Measurements from ENCODE around the gene LRRC4C. TPM values are rescaled to one million over a fixed set of nuclear protein-coding genes. Genes with fewer than 3 reads are reported as not detected.

The LRRC4C gene
- total and polyA plus RNA-seq, 2 experiments from 2014 or later, result not detected

GRCh38 chr11:40732132-40732531 lies 727.3 kb downstream of the LRRC4C start:
- no peaks in the 10 kb centered on the region for H4K20me1 ChIP-seq (ENCODE audit: insufficient read depth)
- H3K27ac ChIP-seq, result no peak overlapping the region
- no peak for DNase-seq
- H3K9ac ChIP-seq, result no peak overlapping the region
- H3K4me2 ChIP-seq (ENCODE audit: unreplicated experiment), result no peak overlapping the region
- H3K79me2 ChIP-seq (ENCODE audit: insufficient read depth), result no peaks in the 10 kb centered on the region
- in situ Hi-C loops (cut with MboI), result no loop called here
- no peak for TF ChIP-seq EZH2phosphoT487 (IDR thresholded peaks at IDR 0.05; ENCODE audit: insufficient read depth, low read depth)
- no peak for TF ChIP-seq EZH2 (IDR thresholded peaks at IDR 0.05; ENCODE audit: insufficient read depth, poor library complexity, severe bottlenecking)
- no peaks in the 10 kb centered on the region for H3K4me1 ChIP-seq (ENCODE audit: insufficient read depth)
- H3F3A ChIP-seq (ENCODE audit: insufficient read depth), result no peaks in the 10 kb centered on the region
- no peak overlapping the region for H2AFZ ChIP-seq
- WGBS, 2 experiments (ENCODE audit: low coverage in 1 of 2, low lambda C conversion rate in 2 of 2, missing lambda C conversion rate in 2 of 2), result 0 to 1% methylated on average over 4 of the region's 4 CpGs
- no peaks in the 10 kb centered on the region for H3K9me3 ChIP-seq (ENCODE audit: low read depth)
- no peak overlapping the region for H3K4me3 ChIP-seq
- no peaks in the 10 kb centered on the region for H3K27me3 ChIP-seq (replicated peaks; ENCODE audit: insufficient read depth)
- H3K9me2 ChIP-seq (ENCODE audit: insufficient read depth), result no peaks in the 10 kb centered on the region
- H3K36me3 ChIP-seq (ENCODE audit: low read depth), result no peaks in the 10 kb centered on the region

GRCh38 chr11:40722179-40722795 lies 737.2 kb downstream of the LRRC4C start:
- no peaks in the 10 kb centered on the region for H3K27me3 ChIP-seq (replicated peaks; ENCODE audit: insufficient read depth)
- TF ChIP-seq EZH2 (IDR thresholded peaks at IDR 0.05; ENCODE audit: insufficient read depth, poor library complexity, severe bottlenecking) (no peak), EZH2phosphoT487 (IDR thresholded peaks at IDR 0.05; ENCODE audit: insufficient read depth, low read depth) (no peak)
- in situ Hi-C loops (cut with MboI), result no loop called here
- H3K27ac ChIP-seq, result no peak overlapping the region
- H3K36me3 ChIP-seq (ENCODE audit: low read depth), result no peaks in the 10 kb centered on the region
- no peak for DNase-seq
- no peaks in the 10 kb centered on the region for H3K9me3 ChIP-seq (ENCODE audit: low read depth)
- H3K4me2 ChIP-seq (ENCODE audit: unreplicated experiment), result no peak overlapping the region
- H3K79me2 ChIP-seq (ENCODE audit: insufficient read depth), result no peaks in the 10 kb centered on the region
- no peak overlapping the region for H2AFZ ChIP-seq
- no peaks in the 10 kb centered on the region for H3F3A ChIP-seq (ENCODE audit: insufficient read depth)
- WGBS, 2 experiments (ENCODE audit: low coverage in 1 of 2, low lambda C conversion rate in 2 of 2, missing lambda C conversion rate in 2 of 2), result 53 to 61% methylated on average over 10 of the region's 10 CpGs
- H4K20me1 ChIP-seq (ENCODE audit: insufficient read depth), result no peaks in the 10 kb centered on the region
- H3K4me1 ChIP-seq (ENCODE audit: insufficient read depth), result no peaks in the 10 kb centered on the region
- H3K9ac ChIP-seq, result no peak overlapping the region
- H3K4me3 ChIP-seq, result no peak overlapping the region
- H3K9me2 ChIP-seq (ENCODE audit: insufficient read depth), result no peaks in the 10 kb centered on the region

GRCh38 chr11:40716344-40717130 lies 742.9 kb downstream of the LRRC4C start:
- no peak overlapping the region for H2AFZ ChIP-seq
- H3F3A ChIP-seq (ENCODE audit: insufficient read depth), result no peaks in the 10 kb centered on the region
- H3K79me2 ChIP-seq (ENCODE audit: insufficient read depth), result no peaks in the 10 kb centered on the region
- in situ Hi-C loops (cut with MboI), result no loop called here
- H3K27ac ChIP-seq, result no peak overlapping the region
- H3K4me3 ChIP-seq, result no peak overlapping the region
- 3 to 7% methylated on average over 3 of the region's 3 CpGs for WGBS, 2 experiments (ENCODE audit: low coverage in 1 of 2, low lambda C conversion rate in 2 of 2, missing lambda C conversion rate in 2 of 2)
- no peaks in the 10 kb centered on the region for H4K20me1 ChIP-seq (ENCODE audit: insufficient read depth)
- H3K4me1 ChIP-seq (ENCODE audit: insufficient read depth), result no peaks in the 10 kb centered on the region
- no peak for TF ChIP-seq EZH2phosphoT487 (IDR thresholded peaks at IDR 0.05; ENCODE audit: insufficient read depth, low read depth)
- TF ChIP-seq EZH2 (IDR thresholded peaks at IDR 0.05; ENCODE audit: insufficient read depth, poor library complexity, severe bottlenecking), result no peak
- H3K9me2 ChIP-seq (ENCODE audit: insufficient read depth), result no peaks in the 10 kb centered on the region
- no peaks in the 10 kb centered on the region for H3K27me3 ChIP-seq (replicated peaks; ENCODE audit: insufficient read depth)
- no peak overlapping the region for H3K9ac ChIP-seq
- DNase-seq, result no peak
- H3K4me2 ChIP-seq (ENCODE audit: unreplicated experiment), result no peak overlapping the region
- no peaks in the 10 kb centered on the region for H3K9me3 ChIP-seq (ENCODE audit: low read depth)
- H3K36me3 ChIP-seq (ENCODE audit: low read depth), result no peaks in the 10 kb centered on the region

- H3K27me3 ChIP-seq (replicated peaks; ENCODE audit: insufficient read depth), result no peaks in the 10 kb centered on the region
- H3K4me1 ChIP-seq (ENCODE audit: insufficient read depth), result no peaks in the 10 kb centered on the region
- no peak for DNase-seq
- no peaks in the 10 kb centered on the region for H3K9me3 ChIP-seq (ENCODE audit: low read depth)
- H3K9ac ChIP-seq, result no peak overlapping the region
- in situ Hi-C loops (cut with MboI), result no loop called here
- H3K4me2 ChIP-seq (ENCODE audit: unreplicated experiment), result no peak overlapping the region
- 23 to 25% methylated on average over 4 of the region's 4 CpGs for WGBS, 2 experiments (ENCODE audit: low coverage in 1 of 2, low lambda C conversion rate in 2 of 2, missing lambda C conversion rate in 2 of 2)
- no peak overlapping the region for H3K4me3 ChIP-seq
- no peaks in the 10 kb centered on the region for H3K9me2 ChIP-seq (ENCODE audit: insufficient read depth)
- no peaks in the 10 kb centered on the region for H3F3A ChIP-seq (ENCODE audit: insufficient read depth)
- TF ChIP-seq EZH2phosphoT487 (IDR thresholded peaks at IDR 0.05; ENCODE audit: insufficient read depth, low read depth), result no peak
- H3K27ac ChIP-seq, result no peak overlapping the region
- no peaks in the 10 kb centered on the region for H4K20me1 ChIP-seq (ENCODE audit: insufficient read depth)
- no peaks in the 10 kb centered on the region for H3K36me3 ChIP-seq (ENCODE audit: low read depth)
- H3K79me2 ChIP-seq (ENCODE audit: insufficient read depth), result no peaks in the 10 kb centered on the region
- H2AFZ ChIP-seq, result no peak overlapping the region
Observed at GRCh38 chr11:40713083-40713482, 746.4 kb downstream of the LRRC4C start.
